H9 (cell line): ENCODE results near the gene CYP1A1. TPM values are rescaled to one million over a fixed set of nuclear protein-coding genes. Genes with fewer than 3 reads are reported as not detected.

Experiments used
- DNase-seq: peaks from one replicate; pipeline ENCODE4 v3.0.0-alpha.2; 2017
- H2AFZ ChIP-seq: one replicate; pipeline ENCODE4 v1.6.1; 2013; ENCODE audit warnings: mild to moderate bottlenecking, low read length, control low read depth, moderate library complexity
- H2AK5ac ChIP-seq: 2 replicates; pipeline ENCODE4 v1.6.1; 2013; ENCODE audit warnings: low read length, control low read depth, mixed read lengths; ENCODE audit not compliant: insufficient read length
- H2BK120ac ChIP-seq: one replicate; pipeline ENCODE4 v1.6.1; 2013; ENCODE audit warnings: low read depth, mild to moderate bottlenecking, low read length, control low read depth, inconsistent platforms; ENCODE audit not compliant: poor library complexity, severe bottlenecking
- H2BK12ac ChIP-seq: 2 replicates; pipeline ENCODE4 v1.6.1; 2013; ENCODE audit warnings: low read length, control low read depth, mixed read lengths, low read depth; ENCODE audit not compliant: insufficient read length
- H2BK15ac ChIP-seq: 2 replicates; pipeline ENCODE4 v1.6.1; 2013; ENCODE audit warnings: low read depth, low read length, control low read depth
- H2BK20ac ChIP-seq: one replicate; pipeline ENCODE4 v1.6.1; 2013; ENCODE audit warnings: low read depth, mild to moderate bottlenecking, low read length, control low read depth, inconsistent platforms; ENCODE audit not compliant: poor library complexity, severe bottlenecking
- H2BK5ac ChIP-seq: 2 replicates; pipeline ENCODE4 v1.6.1; 2013; ENCODE audit warnings: low read length, control low read depth, mixed read lengths; ENCODE audit not compliant: insufficient read length
- H3K14ac ChIP-seq: 2 replicates; pipeline ENCODE4 v1.6.1; 2013; ENCODE audit warnings: low read length, control low read depth; ENCODE audit not compliant: insufficient read depth
- H3K18ac ChIP-seq: 2 replicates; pipeline ENCODE4 v1.6.1; 2013; ENCODE audit warnings: low read depth, mild to moderate bottlenecking, mixed read lengths, low read length, control low read depth; ENCODE audit not compliant: insufficient read length
- H3K23ac ChIP-seq: 2 replicates; pipeline ENCODE4 v1.6.1; 2013; ENCODE audit warnings: low read length, control low read depth, mixed read lengths, low read depth; ENCODE audit not compliant: insufficient read length
- H3K23me2 ChIP-seq: 2 replicates; pipeline ENCODE4 v1.6.1; 2013; ENCODE audit warnings: low read depth, mild to moderate bottlenecking, mixed read lengths, low read length, control low read depth; ENCODE audit not compliant: insufficient read length, poor library complexity, severe bottlenecking
- H3K27ac ChIP-seq: 2 replicates; pipeline ENCODE4 v1.5.1; 2013; ENCODE audit warnings: low read length, control low read depth, mixed read lengths, low read depth; ENCODE audit not compliant: insufficient read length
- H3K27me3 ChIP-seq: 2 replicates; pipeline ENCODE4 v1.6.1; 2013; ENCODE audit warnings: low read length, control low read depth, inconsistent platforms; ENCODE audit not compliant: insufficient read depth
- H3K4ac ChIP-seq: 2 replicates; pipeline ENCODE4 v1.6.1; 2013; ENCODE audit warnings: low read depth, mild to moderate bottlenecking, control low read depth, inconsistent platforms, low read length, moderate library complexity
- H3K4me1 ChIP-seq: 2 replicates; pipeline ENCODE4 v1.6.1; 2013; ENCODE audit warnings: low read length, control low read depth, inconsistent platforms; ENCODE audit not compliant: insufficient read depth
- H3K4me2 ChIP-seq: 2 replicates; pipeline ENCODE4 v1.6.1; 2013; ENCODE audit warnings: low read length, control low read depth, mixed read lengths; ENCODE audit not compliant: insufficient read length, insufficient read depth
- H3K56ac ChIP-seq: 2 replicates; pipeline ENCODE4 v1.6.1; 2013; ENCODE audit warnings: low read depth, mild to moderate bottlenecking, mixed read lengths, low read length, control low read depth; ENCODE audit not compliant: insufficient read length
- H3K79me1 ChIP-seq: 2 replicates; pipeline ENCODE4 v1.6.1; 2013; ENCODE audit warnings: low read depth, mild to moderate bottlenecking, moderate library complexity, low read length, control low read depth, inconsistent platforms; ENCODE audit not compliant: insufficient read depth, poor library complexity, severe bottlenecking
- H3K79me2 ChIP-seq: 2 replicates; pipeline ENCODE4 v1.6.1; 2013; ENCODE audit warnings: low read length, control low read depth, inconsistent platforms; ENCODE audit not compliant: insufficient read depth
- H3K9ac ChIP-seq: 2 replicates; pipeline ENCODE4 v1.6.1; 2013; ENCODE audit warnings: low read length, control low read depth, mixed read lengths; ENCODE audit not compliant: insufficient read length; ENCODE audit errors: extremely low read depth
- H3K9me3 ChIP-seq: one replicate; pipeline ENCODE4 v1.6.1; 2013; ENCODE audit warnings: low read depth, low read length, inconsistent platforms; ENCODE audit not compliant: control insufficient read depth
- H3T11ph ChIP-seq: one replicate; pipeline ENCODE4 v1.6.1; 2013; ENCODE audit warnings: mild to moderate bottlenecking, low read length, control low read depth, inconsistent platforms
- H4K20me1 ChIP-seq: one replicate; pipeline ENCODE4 v1.6.1; 2013; ENCODE audit not compliant: control insufficient read depth, insufficient read length, insufficient read depth
- H4K5ac ChIP-seq: 2 replicates; pipeline ENCODE4 v1.6.1; 2013; ENCODE audit warnings: low read depth, mild to moderate bottlenecking, mixed read lengths, low read length, control low read depth; ENCODE audit not compliant: insufficient read length
- H4K8ac ChIP-seq: replicated peaks from 2 replicates; pipeline ENCODE4 v1.6.1; 2013; ENCODE audit warnings: low read length, control low read depth, mixed read lengths, low read depth; ENCODE audit not compliant: insufficient read length
- H4K91ac ChIP-seq: 2 replicates; pipeline ENCODE4 v1.6.1; 2013; ENCODE audit warnings: low read depth, mild to moderate bottlenecking, moderate library complexity, mixed read lengths, low read length, control low read depth; ENCODE audit not compliant: insufficient read length
- H3K27ac Mint-ChIP-seq, 3 experiments: 2 replicates in 2 of 3; 3 replicates in 1 of 3; pipeline ENCODE4 v1.8.0; 2020 to 2021; ENCODE audit warnings: mixed read lengths in 3 of 3, mild to moderate bottlenecking in 1 of 3, moderate library complexity in 1 of 3
- H3K27me3 Mint-ChIP-seq: 2 replicates; pipeline ENCODE4 v1.8.0; 2021; ENCODE audit warnings: low read depth, mild to moderate bottlenecking, moderate library complexity, mixed read lengths
- H3K36me3 Mint-ChIP-seq, 3 experiments: 2 replicates in 2 of 3; 3 replicates in 1 of 3; pipeline ENCODE4 v1.8.0; 2020 to 2021; ENCODE audit warnings: low read depth in 3 of 3, mixed read lengths in 3 of 3; ENCODE audit not compliant: insufficient read depth in 1 of 3
- H3K4me1 Mint-ChIP-seq, 2 experiments: 2 replicates each; pipeline ENCODE4 v1.8.0; 2020; ENCODE audit warnings: mixed read lengths in 2 of 2
- H3K4me3 Mint-ChIP-seq, 2 experiments: 2 replicates in 1 of 2; 3 replicates in 1 of 2; pipeline ENCODE4 v1.8.0; 2020 to 2021; ENCODE audit warnings: mild to moderate bottlenecking in 2 of 2, mixed read lengths in 2 of 2, moderate library complexity in 1 of 2
- H3K9me3 Mint-ChIP-seq, 2 experiments: 2 replicates in 1 of 2; 3 replicates in 1 of 2; pipeline ENCODE4 v1.8.0; 2020; ENCODE audit warnings: mild to moderate bottlenecking in 2 of 2, mixed read lengths in 2 of 2, moderate library complexity in 1 of 2
- WGBS: extraction: QIAGEN DNeasy Blood & Tissue Kit; methylation state at CpG from one replicate; pipeline ENCODE4 v1.1.7; 2013; ENCODE audit warnings: missing lambda C conversion rate, low lambda C conversion rate, mixed read lengths; ENCODE audit not compliant: insufficient read length; ENCODE audit errors: extremely low coverage; 5-methylcytosine and 5-hydroxymethylcytosine counted together
- total RNA-seq: library from RNA; stranded (reverse); gene quantifications from 2 replicates; pipeline ENCODE4 v1.2.1, GENCODE V29; 2021
- TF ChIP-seq, protein P1 (sequence below): fragments of 200-600 bp; sonication (generic); conservative IDR thresholded peaks from 3 replicates; pipeline ENCODE4 v1.8.0; 2021; ENCODE audit warnings: antibody characterized with exemption, mild to moderate bottlenecking

CYP1A1 gene
- total RNA-seq, 1 experiment from 2014 or later: 0.33 TPM

DNA sequence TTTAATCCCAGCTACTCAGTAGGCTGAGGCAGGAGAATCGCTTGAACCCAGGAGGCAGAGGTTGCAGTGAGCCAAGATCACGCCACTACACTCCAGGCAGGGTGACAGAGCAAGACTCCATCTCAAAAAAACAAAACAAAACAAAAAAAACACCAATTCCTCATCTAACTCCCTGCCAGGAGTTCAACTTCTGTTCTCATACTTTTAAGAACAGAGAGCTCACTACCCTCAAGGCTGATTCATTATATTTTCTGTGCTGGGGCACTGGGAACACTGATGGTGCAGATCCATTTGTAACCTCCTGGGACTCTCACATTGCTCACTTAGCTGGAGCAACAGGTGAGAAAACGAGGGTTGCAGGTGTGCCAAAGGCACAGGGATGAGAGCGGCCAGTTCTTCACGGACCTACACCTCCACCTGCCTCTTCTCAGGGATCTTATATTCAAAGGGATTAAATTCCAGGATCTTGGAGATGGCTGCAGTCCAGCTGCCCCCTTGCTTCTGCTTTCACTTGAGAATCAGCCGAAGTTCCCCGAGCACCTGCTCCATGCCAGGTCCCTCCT is 44.2 kb upstream of the CYP1A1 start:
- no peak for DNase-seq
- Histone ChIP-seq H3K79me1 (no peaks in the 10 kb centered on the region), H2AFZ (no peak overlapping the region), H3K4me2 (no peak overlapping the region), H2BK120ac (no peak overlapping the region), H3K9me3 (no peaks in the 10 kb centered on the region), H3K27ac (no peak overlapping the region), H3K14ac (no peak overlapping the region), H3K27me3 (no peaks in the 10 kb centered on the region; the same call in 1 of the 2 replicates), H4K91ac (no peak overlapping the region), H3K79me2 (no peaks in the 10 kb centered on the region), H2BK20ac (no peak overlapping the region), H4K20me1 (no peaks in the 10 kb centered on the region), H3K23ac (no peak overlapping the region), H3T11ph (no peak overlapping the region), H2AK5ac (no peak overlapping the region), H2BK5ac (no peak overlapping the region), H4K5ac (no peak overlapping the region), H3K18ac (no peak overlapping the region), H2BK12ac (no peak overlapping the region), H3K23me2 (no peaks in the 10 kb centered on the region), H4K8ac (no peak overlapping the region), H3K9ac (no peak overlapping the region), H3K4me1 (no peaks in the 10 kb centered on the region), H3K4ac (no peak overlapping the region), H2BK15ac (no peak overlapping the region), H3K56ac (no peak overlapping the region)
- H3K4me1 Mint-ChIP-seq: peaks cover 28 to 34% of the 10 kb centered on the region in 2 experiments
- no peaks in the 10 kb centered on the region for H3K9me3 Mint-ChIP-seq
- no peak overlapping the region for H3K4me3 Mint-ChIP-seq
- peaks cover 45% of the 10 kb centered on the region for H3K27me3 Mint-ChIP-seq
- no CpG with 5 or more reads among the region's 7 CpGs for WGBS
- no peak overlapping the region for H3K27ac Mint-ChIP-seq
- TF ChIP-seq, protein P1, sequence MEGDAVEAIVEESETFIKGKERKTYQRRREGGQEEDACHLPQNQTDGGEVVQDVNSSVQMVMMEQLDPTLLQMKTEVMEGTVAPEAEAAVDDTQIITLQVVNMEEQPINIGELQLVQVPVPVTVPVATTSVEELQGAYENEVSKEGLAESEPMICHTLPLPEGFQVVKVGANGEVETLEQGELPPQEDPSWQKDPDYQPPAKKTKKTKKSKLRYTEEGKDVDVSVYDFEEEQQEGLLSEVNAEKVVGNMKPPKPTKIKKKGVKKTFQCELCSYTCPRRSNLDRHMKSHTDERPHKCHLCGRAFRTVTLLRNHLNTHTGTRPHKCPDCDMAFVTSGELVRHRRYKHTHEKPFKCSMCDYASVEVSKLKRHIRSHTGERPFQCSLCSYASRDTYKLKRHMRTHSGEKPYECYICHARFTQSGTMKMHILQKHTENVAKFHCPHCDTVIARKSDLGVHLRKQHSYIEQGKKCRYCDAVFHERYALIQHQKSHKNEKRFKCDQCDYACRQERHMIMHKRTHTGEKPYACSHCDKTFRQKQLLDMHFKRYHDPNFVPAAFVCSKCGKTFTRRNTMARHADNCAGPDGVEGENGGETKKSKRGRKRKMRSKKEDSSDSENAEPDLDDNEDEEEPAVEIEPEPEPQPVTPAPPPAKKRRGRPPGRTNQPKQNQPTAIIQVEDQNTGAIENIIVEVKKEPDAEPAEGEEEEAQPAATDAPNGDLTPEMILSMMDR: no peak
- no peaks in the 10 kb centered on the region for H3K36me3 Mint-ChIP-seq
